Rectal smooth muscle tissue (tissue), 1 donor: ENCODE data around the gene DUSP16.
"Not testable (repeated sequence)": the region's sequence is repeated elsewhere in the genome, so short reads cannot be mapped to it uniquely, and the experiment has no call there.

Experiments
- H3K27ac ChIP-seq: one replicate; pipeline ENCODE4 v1.7.0; 2013; ENCODE audit warnings: low read depth, low read length, inconsistent platforms
- H3K27me3 ChIP-seq: one replicate; pipeline ENCODE4 v1.7.0; 2013; ENCODE audit warnings: low read length; ENCODE audit not compliant: control insufficient read depth, insufficient read depth
- H3K36me3 ChIP-seq: one replicate; pipeline ENCODE4 v1.7.0; 2013; ENCODE audit warnings: low read length; ENCODE audit not compliant: control insufficient read depth, insufficient read depth
- H3K4me1 ChIP-seq: one replicate; pipeline ENCODE4 v1.7.0; 2013; ENCODE audit warnings: low read length; ENCODE audit not compliant: control insufficient read depth, insufficient read depth
- H3K4me3 ChIP-seq: one replicate; pipeline ENCODE4 v1.7.0; 2013; ENCODE audit warnings: low read length
- H3K9ac ChIP-seq: one replicate; pipeline ENCODE4 v1.7.0; 2013; ENCODE audit warnings: low read length

DUSP16 gene

DNA sequence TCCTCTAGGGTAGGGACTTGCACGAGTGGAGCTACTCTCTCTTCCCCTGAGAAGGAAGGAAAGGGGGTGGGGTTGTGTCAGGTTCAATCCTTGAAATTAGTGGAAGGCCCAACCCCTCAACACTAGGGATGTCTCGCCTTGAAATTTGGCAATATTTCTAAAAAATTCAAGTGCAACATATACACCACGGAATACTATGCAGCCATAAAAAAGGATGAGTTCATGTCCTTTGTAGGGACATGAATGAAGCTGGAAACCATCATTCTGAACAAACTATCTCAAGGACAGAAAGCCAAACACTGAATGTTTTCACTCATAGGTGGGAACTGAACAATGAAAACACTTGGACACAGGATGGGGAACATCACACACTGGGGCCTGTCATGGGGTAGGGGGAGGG lies 33.9 kb upstream of the DUSP16 start:
- not testable (repeated sequence) for H3K36me3 ChIP-seq, H3K27me3 ChIP-seq, H3K9ac ChIP-seq, H3K4me1 ChIP-seq, H3K27ac ChIP-seq, H3K4me3 ChIP-seq

DNA sequence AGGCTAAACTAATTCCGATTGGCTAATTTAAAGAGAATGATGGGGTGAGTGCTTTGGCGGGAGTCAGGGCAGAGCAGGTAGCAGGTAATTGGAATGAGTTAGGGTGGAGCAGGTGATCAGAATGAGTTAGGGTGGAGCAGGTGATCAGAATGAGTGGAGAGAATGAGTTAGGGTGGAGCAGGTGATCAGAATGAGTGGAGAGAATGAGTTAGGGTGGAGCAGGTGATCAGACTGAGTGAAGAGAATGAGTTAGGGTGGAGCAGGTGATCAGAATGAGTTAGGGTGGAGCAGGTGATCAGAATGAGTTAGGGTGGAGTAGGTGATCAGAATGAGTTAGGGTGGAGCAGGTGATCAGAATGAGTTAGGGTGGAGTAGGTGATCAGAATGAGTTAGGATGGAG lies 33.3 kb upstream of the DUSP16 start:
- not testable (repeated sequence) for H3K27me3 ChIP-seq, H3K36me3 ChIP-seq, H3K27ac ChIP-seq, H3K4me3 ChIP-seq, H3K9ac ChIP-seq, H3K4me1 ChIP-seq

DNA sequence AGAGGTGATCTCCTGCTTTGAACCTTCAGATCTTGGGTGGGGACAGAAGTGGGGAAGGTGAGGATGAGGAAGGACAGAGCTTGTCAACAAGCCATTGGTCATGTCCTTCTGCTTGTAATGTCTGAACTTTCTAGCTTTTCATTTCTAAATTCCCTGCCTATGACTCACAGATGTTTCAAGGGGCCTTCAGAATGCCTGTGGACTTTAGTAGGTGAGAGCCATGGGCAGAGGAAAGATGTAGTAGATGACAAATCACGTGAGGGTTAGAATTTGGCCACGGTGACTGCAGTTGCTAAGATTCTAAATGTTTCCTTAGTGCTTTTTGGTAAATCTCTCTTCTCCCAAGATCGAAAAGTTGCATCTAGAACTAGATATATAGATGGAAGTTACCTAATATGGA lies 30.3 kb upstream of the DUSP16 start:
- H3K27ac ChIP-seq: no peak overlapping the region

GRCh38 chr12:12590961-12591360 lies 28.3 kb upstream of the DUSP16 start:
- Histone ChIP-seq H3K27ac (no peak overlapping the region), H3K27me3 (no peaks in the 10 kb centered on the region), H3K9ac (no peak overlapping the region), H3K4me3 (no peak overlapping the region), H3K4me1 (no peaks in the 10 kb centered on the region), H3K36me3 (no peaks in the 10 kb centered on the region)

More for the DNA sequence above, 30.3 kb upstream of the DUSP16 start:
- H3K4me1 ChIP-seq: no peaks in the 10 kb centered on the region
- H3K9ac ChIP-seq: no peak overlapping the region
- H3K27me3 ChIP-seq: no peaks in the 10 kb centered on the region
- H3K4me3 ChIP-seq: no peak overlapping the region
- no peaks in the 10 kb centered on the region for H3K36me3 ChIP-seq

DNA sequence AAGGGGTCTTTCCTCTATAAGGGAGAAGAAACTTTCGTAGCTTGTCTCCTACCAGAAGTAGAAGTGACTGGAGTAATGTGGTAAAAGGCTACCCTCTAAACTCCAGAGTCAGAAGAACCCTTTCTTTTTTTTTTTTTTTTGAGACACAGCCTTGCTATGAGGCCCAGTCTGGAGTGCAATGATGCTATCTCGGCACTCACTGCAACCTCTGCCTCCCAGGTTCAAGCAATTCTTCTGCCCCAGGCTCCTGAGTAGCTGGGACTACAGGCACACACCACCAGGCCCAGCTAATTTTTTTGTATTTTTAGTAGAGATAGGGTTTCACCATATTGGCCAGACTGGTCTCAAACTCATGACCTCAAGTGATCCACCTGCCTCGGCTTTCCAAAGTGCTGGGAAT lies 25.8 kb upstream of the DUSP16 start:
- not testable (repeated sequence) for H3K27me3 ChIP-seq, H3K27ac ChIP-seq, H3K9ac ChIP-seq, H3K36me3 ChIP-seq, H3K4me1 ChIP-seq, H3K4me3 ChIP-seq

DNA sequence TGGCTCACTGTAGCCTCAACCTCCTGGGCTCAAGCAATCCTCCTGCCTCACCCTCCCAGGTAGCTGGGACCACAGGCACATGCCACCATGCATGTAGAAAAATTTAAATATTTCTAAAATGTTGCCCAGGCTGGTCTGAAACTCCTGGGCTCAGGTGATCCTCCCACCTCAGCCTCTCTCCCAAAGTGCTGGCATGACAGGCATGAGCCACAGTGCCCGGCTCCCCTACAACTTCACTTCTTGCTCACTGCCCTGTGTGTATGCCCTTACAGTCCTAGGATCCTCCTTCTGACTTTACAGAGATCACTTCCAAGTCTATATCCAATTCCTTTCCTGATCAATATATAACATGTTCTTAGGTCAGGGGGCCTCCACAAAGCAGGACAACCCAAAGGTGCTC lies 25.2 kb upstream of the DUSP16 start:
- H3K4me3 ChIP-seq: no peak overlapping the region
- no peaks in the 10 kb centered on the region for H3K4me1 ChIP-seq
- no peak overlapping the region for H3K27ac ChIP-seq
- no peak overlapping the region for H3K9ac ChIP-seq
- H3K36me3 ChIP-seq: no peaks in the 10 kb centered on the region
- no peaks in the 10 kb centered on the region for H3K27me3 ChIP-seq

DNA sequence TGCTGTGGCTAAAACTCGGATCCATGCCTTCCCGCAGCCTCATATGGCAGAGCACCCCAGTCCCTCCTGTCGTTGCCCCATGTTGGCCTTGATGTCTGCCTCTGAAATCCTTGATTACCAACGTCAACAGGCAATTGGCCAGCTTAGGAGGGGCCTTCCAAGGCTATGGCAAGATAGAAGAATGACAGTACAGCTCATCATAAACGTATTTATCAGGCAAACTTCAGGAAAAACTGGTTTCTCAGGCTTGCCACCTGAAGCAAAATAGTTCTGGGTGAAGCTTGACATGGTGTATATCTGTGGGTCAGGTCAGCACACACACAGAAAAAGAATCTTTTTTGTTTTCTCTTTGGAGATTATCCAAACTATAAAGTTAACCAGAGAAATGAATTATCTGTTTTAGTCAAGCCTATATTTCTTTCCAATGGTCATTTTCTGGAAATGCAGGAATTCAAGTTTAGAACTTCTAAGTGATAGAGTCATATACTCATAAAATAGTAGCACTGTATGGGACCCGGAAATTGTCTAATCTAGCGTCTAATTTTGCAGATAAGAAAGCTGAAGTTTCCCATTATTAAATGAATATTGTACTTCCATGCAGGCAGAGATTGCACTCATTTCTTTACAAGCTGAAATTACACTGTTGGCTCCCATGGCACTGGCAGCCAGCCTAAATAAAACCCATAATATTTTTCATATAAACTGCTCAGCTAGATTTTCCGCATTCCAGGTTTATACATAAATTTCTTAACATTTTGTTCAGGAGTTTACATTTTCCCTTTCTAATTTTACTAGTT lies 24.4 kb upstream of the DUSP16 start:
- Histone ChIP-seq H3K27ac (no peak overlapping the region), H3K4me1 (no peaks in the 10 kb centered on the region), H3K9ac (no peak overlapping the region), H3K4me3 (no peak overlapping the region), H3K36me3 (no peaks in the 10 kb centered on the region), H3K27me3 (no peaks in the 10 kb centered on the region)

DNA sequence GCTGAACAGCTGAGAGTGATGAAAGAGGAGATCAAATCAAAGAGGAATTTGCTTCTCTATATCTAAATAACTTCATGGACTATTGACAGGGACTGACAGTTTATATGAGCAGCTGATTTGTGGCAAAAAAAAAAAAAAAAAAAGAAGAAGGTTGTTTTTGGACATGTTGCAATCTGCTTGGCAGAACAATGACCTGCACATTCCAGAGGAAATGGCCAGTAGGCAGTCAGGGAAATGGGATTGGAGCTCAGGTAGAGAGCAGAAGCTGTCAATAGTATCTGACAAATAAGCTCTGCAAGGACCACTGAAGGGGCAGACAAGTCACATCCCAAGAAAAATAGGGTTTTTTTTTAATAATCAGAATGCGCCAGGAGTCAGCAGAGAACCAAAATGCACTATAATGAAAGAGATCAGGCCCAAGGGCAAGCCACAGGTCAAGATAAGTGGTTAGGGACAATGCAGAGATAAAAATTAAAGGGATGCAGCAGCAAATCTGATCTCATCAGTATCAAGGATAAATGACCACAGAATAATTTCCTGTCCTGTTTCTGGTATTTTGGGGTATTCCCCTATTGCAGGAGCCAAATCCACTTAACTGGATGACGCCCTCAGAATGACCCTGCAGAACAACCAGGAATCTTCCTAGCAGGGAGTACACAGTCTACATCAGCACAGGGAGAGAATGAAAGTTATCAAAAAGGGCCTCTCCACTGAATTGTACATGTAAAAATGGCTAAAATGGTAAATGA lies 22.6 kb upstream of the DUSP16 start:
- no peaks in the 10 kb centered on the region for H3K27me3 ChIP-seq
- no peak overlapping the region for H3K27ac ChIP-seq
- H3K9ac ChIP-seq: no peak overlapping the region
- no peak overlapping the region for H3K4me3 ChIP-seq
- no peaks in the 10 kb centered on the region for H3K36me3 ChIP-seq
- H3K4me1 ChIP-seq: no peaks in the 10 kb centered on the region

GRCh38 chr12:12583510-12584178 lies 21.0 kb upstream of the DUSP16 start:
- Histone ChIP-seq H3K36me3 (no peaks in the 10 kb centered on the region), H3K9ac (no peak overlapping the region), H3K4me1 (no peaks in the 10 kb centered on the region), H3K4me3 (no peak overlapping the region), H3K27me3 (no peaks in the 10 kb centered on the region), H3K27ac (no peak overlapping the region)

- Histone ChIP-seq H3K36me3 (no peaks in the 10 kb centered on the region), H3K4me3 (no peak overlapping the region), H3K9ac (no peak overlapping the region), H3K27ac (no peak overlapping the region), H3K4me1 (no peaks in the 10 kb centered on the region), H3K27me3 (no peaks in the 10 kb centered on the region)
Measured at GRCh38 chr12:12582895-12583303, 20.2 kb upstream of the DUSP16 start.

DNA sequence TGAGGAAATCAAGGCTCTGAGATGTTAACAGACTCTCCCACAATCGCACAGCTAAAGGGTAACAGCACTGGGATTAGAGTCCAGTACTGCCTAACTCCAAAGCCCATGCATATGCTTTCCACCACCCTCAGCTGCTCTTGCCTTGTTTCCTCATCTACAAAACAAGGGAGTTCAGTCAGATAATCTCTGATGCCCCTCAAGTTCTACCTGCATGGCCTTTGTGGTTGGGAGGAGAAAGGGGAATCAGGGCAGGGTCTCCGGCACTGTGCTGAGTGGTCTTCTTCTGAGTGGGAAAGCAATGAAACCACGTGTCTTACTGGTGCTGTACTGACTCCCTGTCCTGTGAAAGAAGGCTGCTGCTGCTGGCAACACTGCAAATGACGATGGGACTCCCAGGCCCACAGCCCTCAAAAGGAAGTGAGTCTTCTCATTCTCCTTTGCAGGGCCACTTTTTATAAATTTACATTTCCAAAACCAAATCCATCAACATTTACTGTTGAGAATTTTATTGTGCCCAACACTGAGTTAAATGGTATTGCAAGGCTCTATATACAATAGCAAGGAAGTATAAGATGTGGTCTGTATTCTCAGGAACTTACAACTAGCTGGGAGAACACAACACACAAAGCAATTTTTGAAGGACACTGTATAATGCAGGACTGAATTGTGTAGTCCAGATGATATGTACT lies 19.7 kb upstream of the DUSP16 start:
- H3K36me3 ChIP-seq: no peaks in the 10 kb centered on the region
- H3K27ac ChIP-seq: no peak overlapping the region
- H3K27me3 ChIP-seq: no peaks in the 10 kb centered on the region
- H3K9ac ChIP-seq: no peak overlapping the region
- no peaks in the 10 kb centered on the region for H3K4me1 ChIP-seq
- no peak overlapping the region for H3K4me3 ChIP-seq

GRCh38 chr12:12580716-12581115 lies 18.1 kb upstream of the DUSP16 start:
- not testable (repeated sequence) for H3K36me3 ChIP-seq, H3K27ac ChIP-seq, H3K9ac ChIP-seq, H3K27me3 ChIP-seq, H3K4me3 ChIP-seq, H3K4me1 ChIP-seq
